HepG2 (cell line): Measurements from ENCODE around the gene RHOBTB3. TPM values are rescaled to one million over a fixed set of nuclear protein-coding genes. Genes with fewer than 3 reads are reported as not detected.
A peak's percentile ranks its signal among the peaks of the same experiment; 100 is the strongest.

ENCODE experiments used
- EED ChIP-seq: sonication (generic); formaldehyde crosslinking; IDR thresholded peaks from 2 replicates; pipeline ENCODE4 v1.5.0; 2020; ENCODE audit warnings: mild to moderate bottlenecking, missing genetic modification reagents
- FOSL2 ChIP-seq: sonication (generic); formaldehyde crosslinking; IDR thresholded peaks from 2 replicates; pipeline ENCODE4 v1.4.0; 2020; ENCODE audit warnings: missing genetic modification reagents
- HNF4A ChIP-seq: sonication (generic); formaldehyde crosslinking; IDR thresholded peaks from 2 replicates; pipeline ENCODE4 v1.4.0; 2020; ENCODE audit warnings: missing genetic modification reagents
- HOXD1 ChIP-seq: sonication (generic); formaldehyde crosslinking; IDR thresholded peaks from 2 replicates; pipeline ENCODE4 v1.5.0; 2020; ENCODE audit warnings: missing genetic modification reagents
- KLF11 ChIP-seq: IDR thresholded peaks from 2 replicates; pipeline ENCODE4 v1.6.1; 2016; ENCODE audit warnings: missing compliant biosample characterization
- MIXL1 ChIP-seq: IDR thresholded peaks from 2 replicates; pipeline ENCODE4 v1.6.1; 2016
- NFE2L2 ChIP-seq: fragments of 150-350 bp; IDR thresholded peaks from 2 replicates; pipeline ENCODE4 v1.6.1; 2014; ENCODE audit warnings: low read length
- NR2F2 ChIP-seq: IDR thresholded peaks from 2 replicates; pipeline ENCODE4 v1.6.1; 2012; ENCODE audit warnings: low read depth, inconsistent platforms, borderline replicate concordance
- PAWR ChIP-seq: sonication (generic); formaldehyde crosslinking; IDR thresholded peaks from 2 replicates; pipeline ENCODE4 v1.4.0; 2020; ENCODE audit warnings: missing genetic modification reagents, mild to moderate bottlenecking, borderline replicate concordance
- POLR2AphosphoS2 ChIP-seq: IDR thresholded peaks from 2 replicates; pipeline ENCODE4 v1.6.1; 2011; ENCODE audit warnings: low read depth, low read length, improper control_type of control experiment
- ZBTB7A ChIP-seq: sonication (generic); formaldehyde crosslinking; IDR thresholded peaks from 2 replicates; pipeline ENCODE4 v1.8.0; 2022; ENCODE audit warnings: mild to moderate bottlenecking, missing genetic modification reagents
- ZBTB7B ChIP-seq: sonication (generic); formaldehyde crosslinking; IDR thresholded peaks from 2 replicates; pipeline ENCODE4 v1.4.0; 2020; ENCODE audit warnings: missing genetic modification reagents
- ZC3H13 ChIP-seq: sonication (generic); formaldehyde crosslinking; IDR thresholded peaks from 2 replicates; pipeline ENCODE4 v1.8.1; 2023; ENCODE audit warnings: mild to moderate bottlenecking, missing genetic modification reagents, moderate library complexity
- ZFY ChIP-seq: sonication (generic); formaldehyde crosslinking; IDR thresholded peaks from 2 replicates; pipeline ENCODE4 v1.4.0; 2020; ENCODE audit warnings: missing genetic modification reagents
- ZKSCAN5 ChIP-seq: sonication (generic); formaldehyde crosslinking; IDR thresholded peaks from 2 replicates; pipeline ENCODE4 v1.5.1; 2020; ENCODE audit warnings: mild to moderate bottlenecking, missing genetic modification reagents
- ZNF274 ChIP-seq: sonication (generic); formaldehyde crosslinking; IDR thresholded peaks from 2 replicates; pipeline ENCODE4 v1.5.1; 2020; ENCODE audit warnings: mild to moderate bottlenecking, missing genetic modification reagents
- ZNF329 ChIP-seq: sonication (generic); formaldehyde crosslinking; IDR thresholded peaks from 2 replicates; pipeline ENCODE4 v1.9.0; 2021; ENCODE audit warnings: low read depth, mild to moderate bottlenecking, missing genetic modification reagents
- ZNF460 ChIP-seq: sonication (generic); formaldehyde crosslinking; IDR thresholded peaks from 2 replicates; pipeline ENCODE4 v1.5.1; 2020; ENCODE audit warnings: missing genetic modification reagents, mild to moderate bottlenecking, borderline replicate concordance
- ZNF775 ChIP-seq: sonication (generic); formaldehyde crosslinking; IDR thresholded peaks from 2 replicates; pipeline ENCODE4 v1.4.0; 2020; ENCODE audit warnings: missing genetic modification reagents, mild to moderate bottlenecking, moderate library complexity, borderline replicate concordance
- ZNF790 ChIP-seq: sonication (generic); formaldehyde crosslinking; IDR thresholded peaks from 2 replicates; pipeline ENCODE4 v1.8.0; 2022; ENCODE audit warnings: missing genetic modification reagents, mild to moderate bottlenecking, borderline replicate concordance
- ZNF816 ChIP-seq: sonication (generic); formaldehyde crosslinking; IDR thresholded peaks from 2 replicates; pipeline ENCODE4 v1.8.0; 2022; ENCODE audit warnings: missing genetic modification reagents, mild to moderate bottlenecking, borderline replicate concordance
- ZNF850 ChIP-seq: sonication (generic); formaldehyde crosslinking; conservative IDR thresholded peaks from 2 replicates; pipeline ENCODE4 v1.9.0; 2021; ENCODE audit warnings: mild to moderate bottlenecking, missing genetic modification reagents
- ZNF883 ChIP-seq: sonication (generic); formaldehyde crosslinking; IDR thresholded peaks from 2 replicates; pipeline ENCODE4 v1.5.1; 2020; ENCODE audit warnings: mild to moderate bottlenecking, missing genetic modification reagents; ENCODE audit errors: not compliant biosample characterization
- ZSCAN31 ChIP-seq: sonication (generic); formaldehyde crosslinking; IDR thresholded peaks from 2 replicates; pipeline ENCODE4 v1.5.0; 2020; ENCODE audit warnings: low read depth, mild to moderate bottlenecking, missing genetic modification reagents
- polyA plus RNA-seq, 8 experiments: library from polyadenylated mRNA; depleted of rRNA in 3 of 8; stranded (reverse) in 7 of 8; unstranded in 1 of 8; fragments of >200 nt; fragmentation: Illumina TruSeq in 4 of 8; extraction: Trizol in 4 of 8; gene quantifications; 2 replicates each; pipeline versions ENCODE4 v1.2.1 to v1.2.3, GENCODE V29; 2011 to 2016; ENCODE audit warnings: low read depth in 4 of 8, missing spikeins in 1 of 8, mixed read lengths in 1 of 8; ENCODE audit not compliant: insufficient read depth in 1 of 8
- total RNA-seq, 5 experiments: library from RNA; depleted of rRNA; stranded (reverse); fragments of >200 nt; fragmentation: Illumina TruSeq; extraction: Trizol; gene quantifications; 2 replicates each; pipeline ENCODE4 v1.2.3, GENCODE V29; 2016; ENCODE audit warnings: low read depth in 1 of 5
- TF ChIP-seq, protein P1 (sequence below), 2 experiments: sonication (generic) in 1 of 2; formaldehyde crosslinking in 1 of 2; IDR thresholded peaks; 2 replicates each; pipeline versions ENCODE4 v1.6.1 to v1.9.0; 2014 to 2022; ENCODE audit warnings: antibody characterized with exemption in 1 of 2, borderline replicate concordance in 1 of 2, inconsistent platforms in 1 of 2, low read depth in 1 of 2, missing genetic modification reagents in 1 of 2

RHOBTB3 gene
- total and polyA plus RNA-seq, 2 of the 13 experiments (the other 11 are each of a cell fraction or from before 2014, with no cell fraction given), result 31.6 to 35.4 TPM

DNA sequence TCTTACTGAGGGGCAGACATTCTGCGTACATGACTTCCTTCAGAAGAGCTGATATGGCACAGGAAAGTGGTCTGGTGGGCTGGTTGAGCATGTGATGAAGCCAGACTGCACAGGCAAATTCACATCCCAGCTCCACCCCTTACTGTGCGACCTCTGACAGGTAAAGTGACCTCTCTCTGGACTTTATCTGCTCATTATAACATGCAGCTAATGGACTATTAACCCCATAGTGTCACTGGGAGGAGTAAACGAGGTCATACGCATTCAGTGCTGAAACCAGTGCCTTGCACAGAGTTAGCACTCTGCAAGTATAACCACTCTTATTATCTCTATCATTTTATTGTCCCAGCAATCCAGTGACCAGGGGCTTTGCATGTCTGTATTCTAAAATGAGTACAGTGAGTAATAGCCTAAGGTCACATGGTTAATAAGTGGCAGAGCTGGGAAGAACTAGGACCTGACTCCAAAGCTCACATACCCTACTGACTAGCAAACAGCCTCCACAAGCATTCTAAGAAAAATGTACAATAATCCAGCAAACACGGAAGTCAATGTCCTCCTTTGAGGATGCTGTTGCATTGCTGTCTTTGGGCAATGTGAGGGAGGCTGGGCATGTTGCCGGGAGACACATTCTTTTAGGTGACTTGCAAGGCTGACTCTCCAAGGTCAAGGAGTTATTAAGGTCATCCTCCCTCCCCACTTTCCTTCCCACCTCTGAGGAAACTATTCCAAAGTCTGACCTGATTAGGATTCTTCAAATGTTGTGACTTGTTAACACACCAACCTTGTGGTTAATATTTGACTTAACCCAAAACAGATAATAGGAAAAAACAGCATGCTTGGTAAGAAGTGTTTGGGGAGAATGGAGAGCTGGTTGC is 72.4 kb downstream of the RHOBTB3 start (continued):
- TF ChIP-seq ZNF329 (CRISPR knock-in tag), result no peak
- TF ChIP-seq POLR2AphosphoS2, result no peak
- peak; percentile 67; the same call in 1 of the 2 replicates for TF ChIP-seq ZNF775 (CRISPR knock-in tag)
- TF ChIP-seq ZNF790 (CRISPR knock-in tag), result no peak
- peak; percentile 49 for TF ChIP-seq MIXL1 (CRISPR knock-in tag)
- no peak for TF ChIP-seq ZNF460
- TF ChIP-seq ZSCAN31 (CRISPR knock-in tag), result no peak
- no peak for TF ChIP-seq HOXD1 (CRISPR knock-in tag)
- TF ChIP-seq ZNF850 (CRISPR knock-in tag), result no peak
- no peak for TF ChIP-seq NFE2L2
- peak; percentile 80 for TF ChIP-seq HNF4A (CRISPR knock-in tag)
- no peak for TF ChIP-seq PAWR (CRISPR knock-in tag)
- no peak for TF ChIP-seq EED (CRISPR knock-in tag)
- no peak for TF ChIP-seq ZNF274 (CRISPR knock-in tag)
- no peak for TF ChIP-seq ZKSCAN5 (CRISPR knock-in tag)
- TF ChIP-seq ZNF883, result no peak
- no peak for TF ChIP-seq KLF11 (CRISPR knock-in tag)
- peak; percentile 29; the same call in 1 of the 2 replicates for TF ChIP-seq FOSL2 (CRISPR knock-in tag)
- no peak for TF ChIP-seq ZBTB7B (CRISPR knock-in tag)
- no peak for TF ChIP-seq ZBTB7A
- TF ChIP-seq ZNF816 (CRISPR knock-in tag), result no peak
- peak; percentile 37; the same call in 1 of the 2 replicates for TF ChIP-seq NR2F2
- no peak for TF ChIP-seq ZFY (CRISPR knock-in tag)
- TF ChIP-seq, protein P1, sequence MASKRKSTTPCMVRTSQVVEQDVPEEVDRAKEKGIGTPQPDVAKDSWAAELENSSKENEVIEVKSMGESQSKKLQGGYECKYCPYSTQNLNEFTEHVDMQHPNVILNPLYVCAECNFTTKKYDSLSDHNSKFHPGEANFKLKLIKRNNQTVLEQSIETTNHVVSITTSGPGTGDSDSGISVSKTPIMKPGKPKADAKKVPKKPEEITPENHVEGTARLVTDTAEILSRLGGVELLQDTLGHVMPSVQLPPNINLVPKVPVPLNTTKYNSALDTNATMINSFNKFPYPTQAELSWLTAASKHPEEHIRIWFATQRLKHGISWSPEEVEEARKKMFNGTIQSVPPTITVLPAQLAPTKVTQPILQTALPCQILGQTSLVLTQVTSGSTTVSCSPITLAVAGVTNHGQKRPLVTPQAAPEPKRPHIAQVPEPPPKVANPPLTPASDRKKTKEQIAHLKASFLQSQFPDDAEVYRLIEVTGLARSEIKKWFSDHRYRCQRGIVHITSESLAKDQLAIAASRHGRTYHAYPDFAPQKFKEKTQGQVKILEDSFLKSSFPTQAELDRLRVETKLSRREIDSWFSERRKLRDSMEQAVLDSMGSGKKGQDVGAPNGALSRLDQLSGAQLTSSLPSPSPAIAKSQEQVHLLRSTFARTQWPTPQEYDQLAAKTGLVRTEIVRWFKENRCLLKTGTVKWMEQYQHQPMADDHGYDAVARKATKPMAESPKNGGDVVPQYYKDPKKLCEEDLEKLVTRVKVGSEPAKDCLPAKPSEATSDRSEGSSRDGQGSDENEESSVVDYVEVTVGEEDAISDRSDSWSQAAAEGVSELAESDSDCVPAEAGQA (IDR thresholded peaks at IDR 0.05; ENCODE audit: low read depth), result no peak
- TF ChIP-seq, protein P1 (CRISPR knock-in tag; IDR thresholded peaks at IDR 0.05; ENCODE audit: borderline replicate concordance), result no peak
- TF ChIP-seq ZC3H13 (CRISPR knock-in tag), result no peak
